ENCODE data around the gene SDS. TPM values are rescaled to one million over a fixed set of nuclear protein-coding genes. Genes with fewer than 3 reads are reported as not detected.

Gene SDS
- total and polyA plus RNA-seq, 2 of the 13 experiments (the other 11 are each of a cell fraction or from before 2014, with no cell fraction given), result not detected

GRCh38 chr12:113351089-113351488, 52.6 kb downstream of the SDS start:
- FAIRE-seq, result no peak
- no peak overlapping the region for H3K9ac ChIP-seq (ENCODE audit: insufficient read depth, low read depth, low read length)
- peaks cover 20% of the 10 kb centered on the region; the same call in 1 of the 2 replicates for H3K4me1 ChIP-seq (ENCODE audit: insufficient read depth, low read length)
- in situ Hi-C loops (cut with HindIII; ENCODE audit: extremely low pct_ligation_motif_present, low pct_unique_long_range_greater_than_20kb) (loop anchor here (10.0 kb wide), 1 partner anchor 156 kb away; no protein-coding TSS in a partner anchor), intact Hi-C loops (cut with micrococcal nuclease; ENCODE audit: unreplicated experiment) (no loop called here)
- TF ChIP-seq NCOA1 (CRISPR knock-in tag; IDR thresholded peaks at IDR 0.05) (no peak), GFI1 (CRISPR knock-in tag; IDR thresholded peaks at IDR 0.05; ENCODE audit: borderline replicate concordance) (no peak), AGO1 (IDR thresholded peaks at IDR 0.05; ENCODE audit: low read depth, low read length, poor library complexity, severe bottlenecking) (no peak), PAWR (CRISPR knock-in tag; IDR thresholded peaks at IDR 0.05; ENCODE audit: borderline replicate concordance) (no peak), ZHX1 (CRISPR knock-in tag; IDR thresholded peaks at IDR 0.05; ENCODE audit: low read depth) (no peak), EHMT2 (IDR thresholded peaks at IDR 0.05; ENCODE audit: borderline replicate concordance, low read depth, low read length) (no peak), ZMYM3 (CRISPR knock-in tag; IDR thresholded peaks at IDR 0.05) (no peak), ZSCAN30 (CRISPR knock-in tag; IDR thresholded peaks at IDR 0.05) (no peak), ZNF383 (CRISPR knock-in tag; IDR thresholded peaks at IDR 0.05; ENCODE audit: borderline replicate concordance) (no peak), TRIM22 (IDR thresholded peaks at IDR 0.05) (no peak)
- TF ChIP-seq, protein P1, sequence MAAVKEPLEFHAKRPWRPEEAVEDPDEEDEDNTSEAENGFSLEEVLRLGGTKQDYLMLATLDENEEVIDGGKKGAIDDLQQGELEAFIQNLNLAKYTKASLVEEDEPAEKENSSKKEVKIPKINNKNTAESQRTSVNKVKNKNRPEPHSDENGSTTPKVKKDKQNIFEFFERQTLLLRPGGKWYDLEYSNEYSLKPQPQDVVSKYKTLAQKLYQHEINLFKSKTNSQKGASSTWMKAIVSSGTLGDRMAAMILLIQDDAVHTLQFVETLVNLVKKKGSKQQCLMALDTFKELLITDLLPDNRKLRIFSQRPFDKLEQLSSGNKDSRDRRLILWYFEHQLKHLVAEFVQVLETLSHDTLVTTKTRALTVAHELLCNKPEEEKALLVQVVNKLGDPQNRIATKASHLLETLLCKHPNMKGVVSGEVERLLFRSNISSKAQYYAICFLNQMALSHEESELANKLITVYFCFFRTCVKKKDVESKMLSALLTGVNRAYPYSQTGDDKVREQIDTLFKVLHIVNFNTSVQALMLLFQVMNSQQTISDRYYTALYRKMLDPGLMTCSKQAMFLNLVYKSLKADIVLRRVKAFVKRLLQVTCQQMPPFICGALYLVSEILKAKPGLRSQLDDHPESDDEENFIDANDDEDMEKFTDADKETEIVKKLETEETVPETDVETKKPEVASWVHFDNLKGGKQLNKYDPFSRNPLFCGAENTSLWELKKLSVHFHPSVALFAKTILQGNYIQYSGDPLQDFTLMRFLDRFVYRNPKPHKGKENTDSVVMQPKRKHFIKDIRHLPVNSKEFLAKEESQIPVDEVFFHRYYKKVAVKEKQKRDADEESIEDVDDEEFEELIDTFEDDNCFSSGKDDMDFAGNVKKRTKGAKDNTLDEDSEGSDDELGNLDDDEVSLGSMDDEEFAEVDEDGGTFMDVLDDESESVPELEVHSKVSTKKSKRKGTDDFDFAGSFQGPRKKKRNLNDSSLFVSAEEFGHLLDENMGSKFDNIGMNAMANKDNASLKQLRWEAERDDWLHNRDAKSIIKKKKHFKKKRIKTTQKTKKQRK (IDR thresholded peaks at IDR 0.05; ENCODE audit: low read length), result no peak
- TF ChIP-seq, protein P2, sequence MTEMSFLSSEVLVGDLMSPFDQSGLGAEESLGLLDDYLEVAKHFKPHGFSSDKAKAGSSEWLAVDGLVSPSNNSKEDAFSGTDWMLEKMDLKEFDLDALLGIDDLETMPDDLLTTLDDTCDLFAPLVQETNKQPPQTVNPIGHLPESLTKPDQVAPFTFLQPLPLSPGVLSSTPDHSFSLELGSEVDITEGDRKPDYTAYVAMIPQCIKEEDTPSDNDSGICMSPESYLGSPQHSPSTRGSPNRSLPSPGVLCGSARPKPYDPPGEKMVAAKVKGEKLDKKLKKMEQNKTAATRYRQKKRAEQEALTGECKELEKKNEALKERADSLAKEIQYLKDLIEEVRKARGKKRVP (CRISPR knock-in tag; IDR thresholded peaks at IDR 0.05), result no peak
- H2AFZ ChIP-seq (ENCODE audit: low read length), result no peak overlapping the region
- ChIA-PET POLR2A (no interaction called here), CTCF (ENCODE audit: low intra/inter-chr PET ratio, low total read pairs) (no interaction called here)
- H3K27me3 ChIP-seq (ENCODE audit: control insufficient read depth in 1 of 2, insufficient read depth in 2 of 2, low read length in 2 of 2), result peaks cover 6 to 16% of the 10 kb centered on the region in 2 experiments; a peak in 4 of 5 replicates
- no peak overlapping the region for H3K4me3 ChIP-seq (replicated peaks in 1 of 3; ENCODE audit: insufficient read depth in 1 of 3, low read depth in 2 of 3, low read length in 3 of 3)
- no peaks in the 10 kb centered on the region for H4K20me1 ChIP-seq (ENCODE audit: insufficient read depth, low read length)
- no peak overlapping the region for H3K4me2 ChIP-seq (ENCODE audit: low read depth, low read length)
- ATAC-seq, result no peak
- H3K36me3 ChIP-seq (replicated peaks in 1 of 2; ENCODE audit: control insufficient read depth in 1 of 2, insufficient read depth in 2 of 2, low read length in 2 of 2), result no peaks in the 10 kb centered on the region
- no peak overlapping the region for H3K27ac ChIP-seq (ENCODE audit: extremely low read length, insufficient read depth, low read length)
- BruUV-seq (replicated peaks), result no TSS peak
- no peak for DNase-seq (ENCODE audit: low spot score)
- no peaks in the 10 kb centered on the region for H3K79me2 ChIP-seq (ENCODE audit: insufficient read depth, low read length)
- no peaks in the 10 kb centered on the region for H3K9me3 ChIP-seq (ENCODE audit: low read length)
